Measurements from ENCODE around the gene CLNS1A. TPM values are rescaled to one million over a fixed set of nuclear protein-coding genes. Genes with fewer than 3 reads are reported as not detected.

CLNS1A gene
- polyA plus RNA-seq, 1 of the 3 experiments (the other 2 are of a cell fraction), result 124 TPM

GRCh38 chr11:77568306-77568705 lies 69.3 kb downstream of the CLNS1A start:
- Histone ChIP-seq H3F3A (replicated peaks; ENCODE audit: insufficient read depth) (no peaks in the 10 kb centered on the region), H3K27ac (ENCODE audit: low read depth in 2 of 2, low read length in 1 of 2) (no peak overlapping the region), H4K20me1 (ENCODE audit: insufficient read depth) (no peaks in the 10 kb centered on the region), H3K4me3 (ENCODE audit: low read depth in 2 of 2, low read length in 1 of 2) (no peak overlapping the region), H3K9me3 (no peaks in the 10 kb centered on the region; the same call in 1 of the 2 replicates), H2AFZ (ENCODE audit: low read depth) (no peak overlapping the region), H3K9ac (no peak overlapping the region), H3K9me2 (no peaks in the 10 kb centered on the region), H3K36me3 (replicated peaks in 1 of 2; ENCODE audit: control insufficient read depth in 1 of 2, insufficient read depth in 2 of 2, low read length in 1 of 2) (no peaks in the 10 kb centered on the region), H3K4me1 (ENCODE audit: control insufficient read depth in 1 of 2, insufficient read depth in 2 of 2, low read depth in 1 of 2, low read length in 1 of 2) (no peaks in the 10 kb centered on the region), H3K4me2 (no peak overlapping the region), H3K79me2 (ENCODE audit: insufficient read depth) (no peaks in the 10 kb centered on the region), H3K27me3 (ENCODE audit: insufficient read depth) (no peaks in the 10 kb centered on the region)
- DNase-seq, result no peak
- ChIA-PET POLR2A (no interaction called here), CTCF (interaction anchor here (1.0 to 1.5 kb wide), 2 partner anchors 11 to 20 kb away, joined by 3 read pairs; no protein-coding TSS in a partner anchor)
- 62% methylated on average over 2 of the region's 4 CpGs for WGBS (ENCODE audit: low lambda C conversion rate)
- TF ChIP-seq GATA2 (CRISPR knock-in tag; IDR thresholded peaks at IDR 0.05) (no peak), RXRA (IDR thresholded peaks at IDR 0.05; ENCODE audit: borderline replicate concordance, low read depth) (no peak), USF1 (IDR thresholded peaks at IDR 0.05; ENCODE audit: borderline replicate concordance, low read depth) (no peak), SIN3A (IDR thresholded peaks at IDR 0.05; ENCODE audit: borderline replicate concordance, low read depth, low read length) (no peak), SMC3 (IDR thresholded peaks at IDR 0.05; ENCODE audit: low read depth, low read length) (no peak), TAF1 (IDR thresholded peaks at IDR 0.05; ENCODE audit: borderline replicate concordance, low read depth, low read length) (no peak), ZBTB33 (IDR thresholded peaks at IDR 0.05; ENCODE audit: borderline replicate concordance, low read depth) (no peak), NRF1 (IDR thresholded peaks at IDR 0.05; ENCODE audit: low read depth, low read length) (no peak), EP300 (IDR thresholded peaks at IDR 0.05; ENCODE audit: borderline replicate concordance in 1 of 2, low read depth in 1 of 2, low read length in 1 of 2) (no peak), TEAD4 (IDR thresholded peaks at IDR 0.05; ENCODE audit: borderline replicate concordance, insufficient read depth) (no peak), MEF2A (IDR thresholded peaks at IDR 0.05; ENCODE audit: borderline replicate concordance, low read depth) (no peak), CTCF (IDR thresholded peaks at IDR 0.05) (no peak), FOXM1 (IDR thresholded peaks at IDR 0.05; ENCODE audit: low read depth) (no peak), USF2 (IDR thresholded peaks at IDR 0.05; ENCODE audit: borderline replicate concordance, low read depth, low read length) (no peak), PBX3 (IDR thresholded peaks at IDR 0.05) (no peak), NFIC (IDR thresholded peaks at IDR 0.05; ENCODE audit: borderline replicate concordance) (no peak), POLR2AphosphoS5 (IDR thresholded peaks at IDR 0.05; ENCODE audit: low read depth, low read length) (no peak), REST (IDR thresholded peaks at IDR 0.05; ENCODE audit: low read depth, low read length) (no peak), ELF1 (IDR thresholded peaks at IDR 0.05) (no peak), YY1 (IDR thresholded peaks at IDR 0.05; ENCODE audit: low read depth) (no peak)

All from SK-N-SH (cell line).